Esophagus squamous epithelium (tissue), 4 donors: ENCODE data around the gene IRF3.
A peak's percentile ranks its signal among the peaks of the same experiment; 100 is the strongest.

ENCODE experiments used
- CTCF ChIP-seq, 6 experiments: fragments of 450-650 bp in 4 of 6; fragments of 200-600 bp in 2 of 6; sonication (generic) in 2 of 6; IDR thresholded peaks; one replicate each; pipeline ENCODE4 v1.5.1; 2016 to 2019; ENCODE audit warnings: antibody characterized with exemption in 6 of 6, mild to moderate bottlenecking in 4 of 6, moderate library complexity in 4 of 6
- POLR2A ChIP-seq, 4 donors: fragments of 450-650 bp; IDR thresholded peaks; one replicate each; pipeline ENCODE4 v1.6.1; 2017; ENCODE audit warnings: antibody characterized with exemption in 4 of 4, mild to moderate bottlenecking in 4 of 4, moderate library complexity in 3 of 4

- TF ChIP-seq CTCF (IDR thresholded peaks at IDR 0.05) = no peak
- peak in 1 of 4 donors; percentile 47 for TF ChIP-seq POLR2A (IDR thresholded peaks at IDR 0.05)
Measured at GRCh38 chr19:49637821-49638738, 27.6 kb downstream of the IRF3 start.
